Adipocyte (in vitro differentiated cells): ENCODE measurements around the gene SPATA16.
"Not testable (repeated sequence)": the region's sequence is repeated elsewhere in the genome, so short reads cannot be mapped to it uniquely, and the experiment has no call there.

Experiments used
- DNase-seq: peaks from one replicate; pipeline ENCODE4 v3.0.0-alpha.2; 2015; ENCODE audit warnings: low read depth
- H3K27me3 ChIP-seq: replicated peaks from 2 replicates; pipeline ENCODE4 v1.7.0; 2013; ENCODE audit warnings: mild to moderate bottlenecking, low read length, moderate library complexity; ENCODE audit not compliant: control insufficient read depth, insufficient read depth
- H3K36me3 ChIP-seq: 2 replicates; pipeline ENCODE4 v1.7.0; 2013; ENCODE audit warnings: low read length, mild to moderate bottlenecking, moderate library complexity; ENCODE audit not compliant: control insufficient read depth, insufficient read depth, severe bottlenecking
- H3K4me1 ChIP-seq: 2 replicates; pipeline ENCODE4 v1.7.0; 2013; ENCODE audit warnings: mild to moderate bottlenecking, low read length, moderate library complexity; ENCODE audit not compliant: control insufficient read depth, insufficient read depth
- H3K4me3 ChIP-seq: 2 replicates; pipeline ENCODE4 v1.7.0; 2013; ENCODE audit warnings: mild to moderate bottlenecking, low read length, moderate library complexity
- H3K9ac ChIP-seq: 2 replicates; pipeline ENCODE4 v1.7.0; 2013; ENCODE audit warnings: mild to moderate bottlenecking, low read length, moderate library complexity
- H3K9me3 ChIP-seq: 2 replicates; pipeline ENCODE4 v1.7.0; 2013; ENCODE audit warnings: mild to moderate bottlenecking, low read length, moderate library complexity; ENCODE audit not compliant: control insufficient read depth

Gene SPATA16, protein sequence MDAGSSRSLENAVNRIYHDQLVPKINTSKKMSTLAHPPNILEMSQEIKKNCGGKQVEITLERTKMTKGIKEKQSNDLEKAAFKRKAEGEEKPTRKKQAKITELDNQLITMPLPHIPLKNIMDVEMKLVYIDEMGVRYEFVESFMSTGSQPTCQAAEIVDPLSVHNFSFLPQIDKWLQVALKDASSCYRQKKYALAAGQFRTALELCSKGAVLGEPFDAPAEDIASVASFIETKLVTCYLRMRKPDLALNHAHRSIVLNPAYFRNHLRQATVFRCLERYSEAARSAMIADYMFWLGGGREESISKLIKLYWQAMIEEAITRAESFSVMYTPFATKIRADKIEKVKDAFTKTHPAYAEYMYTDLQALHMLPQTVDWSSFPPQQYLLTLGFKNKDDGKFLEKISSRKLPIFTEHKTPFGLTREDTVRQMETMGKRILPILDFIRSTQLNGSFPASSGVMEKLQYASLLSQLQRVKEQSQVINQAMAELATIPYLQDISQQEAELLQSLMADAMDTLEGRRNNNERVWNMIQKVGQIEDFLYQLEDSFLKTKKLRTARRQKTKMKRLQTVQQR

DNA sequence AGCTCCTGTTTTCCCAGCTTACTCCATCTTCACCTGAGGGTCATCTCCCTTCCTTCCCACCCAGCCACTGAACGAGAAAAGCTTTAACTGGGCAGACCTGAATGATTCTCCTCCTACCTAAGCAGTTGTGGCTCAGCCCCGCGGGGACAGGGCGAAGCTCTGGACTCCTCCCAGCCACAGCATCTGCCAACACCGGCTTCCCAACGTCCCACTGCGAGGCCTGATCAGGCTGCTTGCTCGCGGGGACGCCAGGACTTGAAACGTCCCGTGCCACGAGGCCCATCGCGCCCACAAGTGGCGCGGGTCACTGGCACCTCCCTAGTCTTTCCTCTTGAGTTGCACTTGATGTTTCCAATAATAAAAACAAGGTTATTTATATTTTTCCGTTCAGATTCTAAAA, at the start of gene SPATA16:
SPATA16 (minus strand) TSS at position 250 of the 400 bp plus-strand sequence. CDS start 23,504 bp downstream, outside the sequence.
- no peaks in the 10 kb centered on the region for H3K27me3 ChIP-seq

DNA sequence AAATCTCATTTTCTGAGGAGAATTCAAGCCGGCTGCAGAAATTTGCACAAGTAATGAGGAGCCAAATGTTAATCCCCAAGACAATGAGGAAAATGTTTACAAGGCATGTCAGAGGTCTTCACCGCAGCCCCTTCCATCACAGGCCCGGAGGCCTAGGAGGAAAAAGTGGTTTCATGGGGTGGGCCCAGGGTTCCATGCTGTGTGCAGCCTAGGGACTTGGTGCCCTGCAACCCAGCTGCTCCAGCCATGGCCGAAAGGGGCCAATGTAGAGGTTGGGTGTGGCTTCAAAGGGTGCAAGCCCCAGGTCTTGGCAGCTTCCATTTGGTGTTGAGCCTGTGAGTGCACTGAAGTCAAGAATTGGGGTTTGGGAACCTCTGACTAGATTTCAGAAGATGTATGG, 42.0 kb upstream of the SPATA16 start:
- not testable (repeated sequence) for H3K9me3 ChIP-seq, H3K4me3 ChIP-seq, H3K36me3 ChIP-seq, H3K27me3 ChIP-seq, H3K4me1 ChIP-seq, H3K9ac ChIP-seq, DNase-seq

More for the DNA sequence above, at the start of gene SPATA16:
- Histone ChIP-seq H3K4me1 (no peaks in the 10 kb centered on the region), H3K36me3 (no peaks in the 10 kb centered on the region), H3K9ac (no peak within 1 kb of the TSS), H3K4me3 (no peak within 1 kb of the TSS), H3K9me3 (no peaks in the 10 kb centered on the region)
- no peak for DNase-seq

DNA sequence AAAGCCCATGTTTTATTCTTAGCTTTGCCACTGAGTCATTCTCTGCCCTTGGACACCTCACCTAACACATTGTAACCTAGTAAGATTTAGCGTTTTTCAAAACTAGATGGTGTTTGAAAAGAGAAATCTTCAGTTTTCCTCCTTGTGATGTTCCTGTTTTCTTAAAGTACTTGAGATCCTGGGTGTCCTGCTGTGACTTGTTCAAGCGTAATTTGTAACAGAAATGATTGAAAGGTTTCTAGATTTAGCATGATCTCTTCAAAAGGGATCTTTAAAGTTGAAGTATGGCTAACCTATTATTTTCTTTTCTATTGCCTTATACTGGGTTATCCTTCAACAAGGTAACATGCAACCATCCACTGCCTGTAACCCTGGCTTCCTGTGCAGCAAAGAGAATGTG, 32.6 kb upstream of the SPATA16 start:
- H3K36me3 ChIP-seq = no peaks in the 10 kb centered on the region
- DNase-seq = no peak
- H3K9ac ChIP-seq = no peak overlapping the region
- H3K4me1 ChIP-seq = no peaks in the 10 kb centered on the region
- H3K27me3 ChIP-seq = no peaks in the 10 kb centered on the region
- no peaks in the 10 kb centered on the region for H3K9me3 ChIP-seq
- H3K4me3 ChIP-seq = no peak overlapping the region

DNA sequence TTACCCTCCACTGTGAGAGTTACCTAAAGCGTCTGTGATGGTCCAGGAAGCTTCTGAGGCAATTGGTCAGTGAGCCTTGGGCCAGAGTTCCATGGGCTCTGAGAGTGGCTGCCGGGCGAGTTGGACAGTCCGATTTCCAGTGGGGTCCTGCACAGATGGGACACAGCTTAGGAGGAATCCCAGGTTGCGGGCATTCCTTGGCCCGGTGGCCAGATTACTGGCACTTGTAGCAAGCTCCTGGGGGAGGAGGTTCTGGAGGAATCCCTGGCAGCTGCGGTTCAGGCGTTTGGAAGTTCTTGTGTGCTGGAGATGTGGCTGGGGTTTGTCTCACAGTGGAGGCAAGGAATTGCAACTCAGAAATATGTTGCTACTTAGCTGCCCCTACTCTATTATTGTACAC, 18.1 kb upstream of the SPATA16 start:
- DNase-seq, H3K4me3 ChIP-seq, H3K9me3 ChIP-seq, H3K27me3 ChIP-seq, H3K9ac ChIP-seq, H3K4me1 ChIP-seq, H3K36me3 ChIP-seq: not testable (repeated sequence)

DNA sequence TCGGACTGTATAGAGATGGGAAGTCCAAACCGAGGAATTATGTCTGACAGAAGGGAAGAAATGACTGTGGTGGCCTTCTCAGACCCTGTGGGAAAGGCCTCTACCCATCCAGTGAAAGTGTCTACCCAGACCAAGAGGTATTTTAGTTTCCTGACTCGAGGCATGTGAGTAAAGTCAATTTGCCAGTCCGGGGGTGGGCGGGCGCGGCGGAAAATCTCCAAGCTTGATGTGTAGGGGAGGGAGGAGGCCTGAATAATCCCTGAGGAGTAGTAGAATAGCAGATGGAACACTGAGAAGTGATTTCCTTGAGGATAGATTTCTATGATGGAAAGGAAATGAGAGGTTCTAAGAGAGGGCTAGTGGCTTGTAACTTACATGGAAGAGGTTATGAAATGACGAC, 15.5 kb upstream of the SPATA16 start:
- H3K9ac ChIP-seq, H3K4me3 ChIP-seq, H3K27me3 ChIP-seq, H3K4me1 ChIP-seq, H3K9me3 ChIP-seq, H3K36me3 ChIP-seq, DNase-seq: not testable (repeated sequence)

DNA sequence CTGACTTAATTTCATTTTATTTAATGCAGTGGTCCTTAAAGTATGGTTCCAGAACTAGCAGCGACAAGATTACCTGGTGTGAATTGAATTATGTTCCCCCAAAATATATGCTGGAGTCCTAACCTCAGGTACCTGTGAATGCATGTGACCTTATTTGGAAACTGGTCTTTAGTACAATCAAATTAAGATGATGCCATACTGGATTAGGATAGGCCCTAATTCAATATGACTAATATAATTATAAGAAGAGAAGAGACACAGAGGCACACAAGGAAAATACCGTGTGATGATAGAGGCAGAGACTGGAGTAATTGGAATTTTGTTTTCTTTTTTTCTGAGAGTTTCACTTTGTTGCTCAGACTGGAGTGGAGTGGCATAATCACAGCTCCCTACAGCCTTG, 12.6 kb upstream of the SPATA16 start:
- no peak overlapping the region for H3K4me3 ChIP-seq
- no peak overlapping the region for H3K9ac ChIP-seq
- H3K27me3 ChIP-seq = no peaks in the 10 kb centered on the region
- no peaks in the 10 kb centered on the region for H3K4me1 ChIP-seq
- H3K9me3 ChIP-seq = peaks cover 3% of the 10 kb centered on the region
- DNase-seq = no peak
- no peaks in the 10 kb centered on the region for H3K36me3 ChIP-seq

DNA sequence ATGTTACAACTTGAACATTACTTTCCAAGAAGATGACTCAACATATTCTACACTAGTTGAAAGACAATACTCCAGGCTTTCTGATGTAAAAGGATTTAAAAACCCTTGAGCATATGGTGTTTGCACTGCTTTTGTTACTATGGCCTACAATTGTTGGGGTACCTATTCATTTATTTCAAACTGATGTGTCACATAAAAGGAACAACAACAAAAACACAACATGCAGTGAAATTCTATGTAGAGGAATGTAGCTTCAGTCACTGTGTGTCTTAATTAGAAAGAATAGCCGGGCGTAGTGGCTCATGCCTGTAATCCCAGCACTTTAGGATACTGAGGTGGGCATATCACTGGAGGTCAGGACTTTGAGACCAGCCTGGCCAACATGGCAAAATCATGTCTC, 1.6 kb downstream of the SPATA16 start:
- Histone ChIP-seq H3K27me3 (no peaks in the 10 kb centered on the region), H3K9ac (no peak overlapping the region), H3K4me1 (no peaks in the 10 kb centered on the region), H3K9me3 (no peaks in the 10 kb centered on the region), H3K36me3 (no peaks in the 10 kb centered on the region), H3K4me3 (no peak overlapping the region)
- no peak for DNase-seq

DNA sequence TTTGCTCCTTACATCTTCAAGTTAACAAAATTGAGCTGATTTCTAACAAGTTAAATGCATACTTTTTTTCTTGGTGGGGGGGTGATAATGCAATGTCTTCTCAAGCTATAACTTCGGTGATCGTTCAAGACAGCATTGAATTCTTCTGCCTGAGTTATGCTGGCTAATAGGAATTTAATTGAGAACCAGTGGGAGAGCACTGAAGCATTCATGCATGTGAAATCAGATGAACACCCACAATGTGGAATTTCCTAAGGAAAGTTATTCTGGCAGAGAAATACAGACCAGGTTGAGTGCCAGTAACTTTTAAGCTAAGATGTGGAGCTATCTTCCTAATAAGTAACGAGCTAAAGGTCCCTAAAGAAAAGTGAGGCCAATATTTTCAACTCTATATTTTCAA, 3.0 kb downstream of the SPATA16 start:
- no peaks in the 10 kb centered on the region for H3K27me3 ChIP-seq
- DNase-seq = no peak

DNA sequence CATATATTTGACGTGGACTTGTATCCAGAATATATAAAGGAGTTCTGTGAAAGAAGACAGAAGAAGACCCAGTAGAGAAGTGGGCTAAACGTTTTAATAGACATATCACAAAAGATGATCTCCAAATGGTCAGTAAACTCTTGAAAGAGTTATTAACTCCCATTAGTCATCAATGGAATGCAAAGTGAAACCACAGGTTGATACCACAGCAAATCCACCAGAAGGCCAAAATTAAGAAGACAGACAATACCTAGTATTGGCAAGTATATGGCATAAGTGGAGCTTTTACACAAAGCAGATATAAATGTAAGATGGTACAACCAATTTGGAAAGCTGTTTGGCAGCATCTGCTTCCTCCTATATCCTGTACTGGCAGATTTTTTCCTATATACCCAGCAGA, 6.0 kb downstream of the SPATA16 start:
- no peak overlapping the region for H3K9ac ChIP-seq
- H3K9me3 ChIP-seq = no peaks in the 10 kb centered on the region
- H3K36me3 ChIP-seq = no peaks in the 10 kb centered on the region
- DNase-seq = no peak
- no peak overlapping the region for H3K4me3 ChIP-seq
- H3K27me3 ChIP-seq = no peaks in the 10 kb centered on the region
- H3K4me1 ChIP-seq = no peaks in the 10 kb centered on the region

More for the DNA sequence above, 3.0 kb downstream of the SPATA16 start:
- no peaks in the 10 kb centered on the region for H3K36me3 ChIP-seq
- no peak overlapping the region for H3K4me3 ChIP-seq
- H3K4me1 ChIP-seq = no peaks in the 10 kb centered on the region
- no peak overlapping the region for H3K9ac ChIP-seq
- H3K9me3 ChIP-seq = no peaks in the 10 kb centered on the region

DNA sequence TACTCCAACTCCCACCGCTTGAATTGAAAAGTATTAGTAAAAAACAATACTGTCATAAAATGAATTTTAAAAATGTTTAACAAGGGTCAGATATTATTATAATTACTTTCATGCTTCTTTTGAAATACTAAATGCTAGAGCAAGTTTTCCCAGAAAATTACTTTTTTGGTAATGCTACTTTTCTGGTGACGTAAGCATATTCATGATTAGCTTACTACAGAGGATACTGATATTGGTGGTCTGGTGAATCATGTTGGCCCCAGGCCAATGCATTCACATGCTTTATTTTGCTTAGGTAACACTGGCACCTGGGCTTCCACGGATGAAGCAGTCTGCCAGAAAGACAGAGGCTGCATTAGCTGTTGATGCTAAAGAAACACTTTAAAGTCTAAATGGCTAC, 12.4 kb downstream of the SPATA16 start:
- H3K9ac ChIP-seq = no peak overlapping the region
- H3K9me3 ChIP-seq = no peaks in the 10 kb centered on the region
- no peak for DNase-seq
- no peak overlapping the region for H3K4me3 ChIP-seq
- H3K27me3 ChIP-seq = no peaks in the 10 kb centered on the region
- no peaks in the 10 kb centered on the region for H3K36me3 ChIP-seq
- H3K4me1 ChIP-seq = no peaks in the 10 kb centered on the region

DNA sequence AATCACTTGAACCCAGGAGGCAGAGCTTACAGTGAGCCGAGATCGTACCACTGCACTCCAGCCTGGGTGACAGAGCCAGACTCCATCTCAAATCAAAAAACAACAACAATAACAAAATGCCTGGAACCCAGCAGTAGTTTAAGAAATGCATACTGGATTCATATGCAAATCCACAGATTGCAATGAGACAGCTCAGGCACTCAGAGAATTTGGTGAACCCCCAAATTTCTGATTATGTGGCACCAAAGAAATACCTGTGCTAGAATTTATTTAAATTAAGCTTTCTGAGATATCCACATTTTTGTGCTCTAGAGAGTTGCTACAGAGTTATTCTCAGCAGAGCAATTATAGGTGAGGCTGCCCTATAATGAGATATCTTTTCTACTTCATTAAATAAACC, 29.7 kb downstream of the SPATA16 start:
- Histone ChIP-seq H3K4me3 (no peak overlapping the region), H3K9me3 (no peaks in the 10 kb centered on the region), H3K9ac (no peak overlapping the region), H3K27me3 (no peaks in the 10 kb centered on the region), H3K4me1 (no peaks in the 10 kb centered on the region), H3K36me3 (no peaks in the 10 kb centered on the region)
- DNase-seq = no peak

DNA sequence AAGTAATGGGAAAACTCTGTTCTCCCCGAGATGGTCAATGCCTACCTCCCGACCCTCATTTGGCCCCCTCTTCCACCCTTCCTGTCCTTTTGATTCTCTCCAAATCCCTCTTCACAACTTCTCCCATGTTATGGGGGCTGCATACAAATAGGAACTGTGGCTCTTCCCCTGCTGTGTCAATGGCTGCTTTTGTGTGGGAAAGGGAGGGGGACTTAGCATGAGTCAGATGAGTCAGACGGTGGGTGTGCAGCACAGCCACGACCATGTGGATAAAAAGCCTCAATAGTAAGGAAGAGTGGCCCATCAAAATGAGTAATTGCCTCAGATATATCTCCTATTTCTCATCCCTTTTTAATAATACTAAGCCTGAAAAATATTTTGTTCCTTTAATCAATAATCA, 31.9 kb downstream of the SPATA16 start:
- H3K4me1 ChIP-seq = no peaks in the 10 kb centered on the region
- no peaks in the 10 kb centered on the region for H3K36me3 ChIP-seq
- no peak overlapping the region for H3K4me3 ChIP-seq
- no peaks in the 10 kb centered on the region for H3K27me3 ChIP-seq
- no peaks in the 10 kb centered on the region for H3K9me3 ChIP-seq
- H3K9ac ChIP-seq = no peak overlapping the region
- DNase-seq = no peak
